ENCODE results near the gene LAPTM5. TPM values are rescaled to one million over a fixed set of nuclear protein-coding genes. Genes with fewer than 3 reads are reported as not detected.

LAPTM5 gene
- total RNA-seq, 1 experiment from 2014 or later: not detected

- no peaks in the 10 kb centered on the region for H3K9me2 ChIP-seq (replicated peaks; ENCODE audit: low read length)
These were observed 32.7 kb downstream of the LAPTM5 start for GRCh38 chr1:30724655-30725421.

GRCh38 chr1:30724175-30724574 is 33.4 kb downstream of the LAPTM5 start:
- Histone ChIP-seq H3K4me1 (ENCODE audit: insufficient read depth, low read length) (peaks cover 4% of the 10 kb centered on the region), H3K9me3 (ENCODE audit: low read length) (no peaks in the 10 kb centered on the region), H3K27ac (ENCODE audit: low read length) (no peak overlapping the region), H3K9ac (ENCODE audit: low read length) (no peak overlapping the region), H3K27me3 (ENCODE audit: low read length) (no peaks in the 10 kb centered on the region), H4K20me1 (ENCODE audit: low read length) (no peaks in the 10 kb centered on the region), H3K4me3 (ENCODE audit: low read length) (no peak overlapping the region), H3K36me3 (ENCODE audit: low read depth, low read length) (no peaks in the 10 kb centered on the region), H3K4me2 (ENCODE audit: low read length) (no peak overlapping the region), H2AFZ (ENCODE audit: low read length) (no peak overlapping the region), H3F3A (ENCODE audit: low read length, unreplicated experiment) (no peaks in the 10 kb centered on the region), H3K9me2 (replicated peaks; ENCODE audit: low read length) (no peaks in the 10 kb centered on the region), H3K79me2 (ENCODE audit: low read length) (no peaks in the 10 kb centered on the region)
- CTCF ChIA-PET: no interaction called here
- intact Hi-C loops (cut with micrococcal nuclease): no loop called here
- ATAC-seq: no peak
- no TSS peak for BruUV-seq (replicated peaks)
- POLR2A ChIA-PET (ENCODE audit: unreplicated experiment): no interaction called here
- TF ChIP-seq EZH2phosphoT487 (IDR thresholded peaks at IDR 0.05; ENCODE audit: borderline replicate concordance, low read length) (no peak), CTCF (conservative IDR thresholded peaks at IDR 0.05; ENCODE audit: low read depth, low read length) (peak; percentile 53)
- no peak for DNase-seq

More at GRCh38 chr1:30724655-30725421, 32.7 kb downstream of the LAPTM5 start:
- H3K79me2 ChIP-seq (ENCODE audit: low read length): no peaks in the 10 kb centered on the region
- no peak for DNase-seq
- H3K9ac ChIP-seq (ENCODE audit: low read length): no peak overlapping the region
- no peak for ATAC-seq
- ChIA-PET CTCF (no interaction called here), POLR2A (ENCODE audit: unreplicated experiment) (no interaction called here)
- H3K4me3 ChIP-seq (ENCODE audit: low read length): no peak overlapping the region
- intact Hi-C loops (cut with micrococcal nuclease): no loop called here
- H3K27ac ChIP-seq (ENCODE audit: low read length): no peak overlapping the region
- no peaks in the 10 kb centered on the region for H4K20me1 ChIP-seq (ENCODE audit: low read length)
- no peaks in the 10 kb centered on the region for H3K36me3 ChIP-seq (ENCODE audit: low read depth, low read length)
- no peaks in the 10 kb centered on the region for H3K27me3 ChIP-seq (ENCODE audit: low read length)
- no peaks in the 10 kb centered on the region for H3K4me1 ChIP-seq (ENCODE audit: insufficient read depth, low read length)
- H3F3A ChIP-seq (ENCODE audit: low read length, unreplicated experiment): no peaks in the 10 kb centered on the region
- no peak overlapping the region for H2AFZ ChIP-seq (ENCODE audit: low read length)
- no TSS peak for BruUV-seq (replicated peaks)
- H3K9me3 ChIP-seq (ENCODE audit: low read length): no peaks in the 10 kb centered on the region
- no peak overlapping the region for H3K4me2 ChIP-seq (ENCODE audit: low read length)
- TF ChIP-seq EZH2phosphoT487 (IDR thresholded peaks at IDR 0.05; ENCODE audit: borderline replicate concordance, low read length) (no peak), EZH2 (IDR thresholded peaks at IDR 0.05; ENCODE audit: low read length, unreplicated experiment) (no peak), CTCF (conservative IDR thresholded peaks at IDR 0.05; ENCODE audit: low read depth, low read length) (no peak)

GRCh38 chr1:30723331-30723755 is 34.2 kb downstream of the LAPTM5 start, which contains the start of gene MATN1:
Gene MATN1, minus strand, starts transcription at chr1:30723585. Its CDS starts 34 bp downstream, at chr1:30723551.
- TF ChIP-seq CTCF (conservative IDR thresholded peaks at IDR 0.05; ENCODE audit: low read depth, low read length) (no peak), EZH2phosphoT487 (IDR thresholded peaks at IDR 0.05; ENCODE audit: borderline replicate concordance, low read length) (no peak), EZH2 (IDR thresholded peaks at IDR 0.05; ENCODE audit: low read length, unreplicated experiment) (no peak)
- Histone ChIP-seq H3K4me3 (ENCODE audit: low read length) (no peak within 1 kb of the TSS), H4K20me1 (ENCODE audit: low read length) (no peaks in the 10 kb centered on the region), H2AFZ (ENCODE audit: low read length) (no peak within 1 kb of the TSS), H3K9me3 (ENCODE audit: low read length) (no peaks in the 10 kb centered on the region), H3K27me3 (ENCODE audit: low read length) (no peaks in the 10 kb centered on the region), H3K36me3 (ENCODE audit: low read depth, low read length) (no peaks in the 10 kb centered on the region), H3K9ac (ENCODE audit: low read length) (no peak within 1 kb of the TSS), H3K27ac (ENCODE audit: low read length) (no peak within 1 kb of the TSS), H3K4me2 (ENCODE audit: low read length) (no peak within 1 kb of the TSS), H3K4me1 (ENCODE audit: insufficient read depth, low read length) (peaks cover 10% of the 10 kb centered on the region), H3K9me2 (replicated peaks; ENCODE audit: low read length) (no peaks in the 10 kb centered on the region), H3F3A (ENCODE audit: low read length, unreplicated experiment) (no peaks in the 10 kb centered on the region), H3K79me2 (ENCODE audit: low read length) (no peaks in the 10 kb centered on the region)
- DNase-seq (no peak), ATAC-seq (no peak)
- CTCF ChIA-PET: no interaction called here
- BruUV-seq (replicated peaks): no TSS peak
- intact Hi-C loops (cut with micrococcal nuclease): no loop called here
- POLR2A ChIA-PET (ENCODE audit: unreplicated experiment): interaction anchor here (0.6 kb wide), 1 partner anchor 650 kb away, joined by 4 read pairs; no protein-coding TSS in a partner anchor

All from PC-3 (cell line).